DND-41 (cell line): ENCODE measurements around the gene SYNE1.

Experiments
- ATAC-seq: fragments of 200-7000 bp; cut with Tn5 transposase; 3 replicates; pipeline ENCODE4 v1.9.1; 2021; ENCODE audit warnings: low read depth; ENCODE audit not compliant: insufficient read depth
- DNase-seq: peaks from one replicate; pipeline ENCODE4 v3.0.0-alpha.2; 2020
- H2AFZ ChIP-seq: 2 replicates; pipeline ENCODE4 v1.6.0; 2012; ENCODE audit warnings: low read depth, low read length
- H3K27ac ChIP-seq: 2 replicates; pipeline ENCODE4 v1.5.1; 2012; ENCODE audit warnings: low read length, inconsistent platforms
- H3K27me3 ChIP-seq: fragments of 200-600 bp; sonication (generic); 2 replicates; pipeline ENCODE4 v1.6.0; 2012; ENCODE audit warnings: low read length, mild to moderate bottlenecking, inconsistent platforms; ENCODE audit not compliant: insufficient read depth, poor library complexity
- H3K36me3 ChIP-seq: 2 replicates; pipeline ENCODE4 v1.5.1; 2012; ENCODE audit warnings: low read length, inconsistent platforms; ENCODE audit not compliant: insufficient read depth
- H3K4me1 ChIP-seq: 2 replicates; pipeline ENCODE4 v1.5.1; 2012; ENCODE audit warnings: mild to moderate bottlenecking, low read length; ENCODE audit not compliant: insufficient read depth
- H3K4me2 ChIP-seq: 2 replicates; pipeline ENCODE4 v1.6.0; 2012; ENCODE audit warnings: mild to moderate bottlenecking, moderate library complexity, low read length, inconsistent platforms; ENCODE audit not compliant: insufficient read depth
- H3K4me3 ChIP-seq, 2 experiments: fragments of 200-600 bp in 1 of 2; shearing (Covaris generic) in 1 of 2; 2 replicates each; pipeline ENCODE4 v1.5.1; 2012 to 2016; ENCODE audit warnings: inconsistent platforms in 2 of 2, low read length in 2 of 2, mild to moderate bottlenecking in 2 of 2, low read depth in 1 of 2, moderate library complexity in 1 of 2
- H3K79me2 ChIP-seq: 2 replicates; pipeline ENCODE4 v1.6.0; 2012; ENCODE audit warnings: low read length, inconsistent platforms; ENCODE audit not compliant: insufficient read depth
- H3K9ac ChIP-seq: 2 replicates; pipeline ENCODE4 v1.6.0; 2012; ENCODE audit warnings: low read depth, mild to moderate bottlenecking, inconsistent platforms, low read length, moderate library complexity
- H3K9me3 ChIP-seq: 2 replicates; pipeline ENCODE4 v1.5.1; 2012; ENCODE audit warnings: low read length, moderate library complexity, mild to moderate bottlenecking, inconsistent platforms; ENCODE audit not compliant: insufficient read depth, severe bottlenecking
- H4K20me1 ChIP-seq: 2 replicates; pipeline ENCODE4 v1.6.0; 2012; ENCODE audit warnings: low read length; ENCODE audit not compliant: insufficient read depth
- EZH2 ChIP-seq: IDR thresholded peaks from 3 replicates; pipeline ENCODE4 v1.6.1; 2012; ENCODE audit warnings: borderline replicate concordance, low read depth, mild to moderate bottlenecking, moderate library complexity, low read length, inconsistent platforms; ENCODE audit not compliant: severe bottlenecking
- TF ChIP-seq, protein P1 (sequence below): IDR thresholded peaks from 2 replicates; pipeline ENCODE4 v1.5.1; 2012; ENCODE audit warnings: borderline replicate concordance, low read length, moderate library complexity, mild to moderate bottlenecking; ENCODE audit not compliant: poor library complexity, severe bottlenecking; ENCODE audit errors: extremely low read depth

SYNE1 gene

GRCh38 chr6:152220786-152221185 lies 416.4 kb downstream of the SYNE1 start:
- Histone ChIP-seq H3K27ac (no peak overlapping the region), H3K4me1 (no peaks in the 10 kb centered on the region), H3K9ac (no peak overlapping the region), H3K4me3 (no peak overlapping the region), H3K27me3 (no peaks in the 10 kb centered on the region), H4K20me1 (no peaks in the 10 kb centered on the region), H3K79me2 (no peaks in the 10 kb centered on the region), H2AFZ (no peak overlapping the region), H3K4me2 (no peak overlapping the region), H3K9me3 (peaks cover 18% of the 10 kb centered on the region), H3K36me3 (peaks cover 66% of the 10 kb centered on the region)
- no peak for DNase-seq
- TF ChIP-seq, protein P1, sequence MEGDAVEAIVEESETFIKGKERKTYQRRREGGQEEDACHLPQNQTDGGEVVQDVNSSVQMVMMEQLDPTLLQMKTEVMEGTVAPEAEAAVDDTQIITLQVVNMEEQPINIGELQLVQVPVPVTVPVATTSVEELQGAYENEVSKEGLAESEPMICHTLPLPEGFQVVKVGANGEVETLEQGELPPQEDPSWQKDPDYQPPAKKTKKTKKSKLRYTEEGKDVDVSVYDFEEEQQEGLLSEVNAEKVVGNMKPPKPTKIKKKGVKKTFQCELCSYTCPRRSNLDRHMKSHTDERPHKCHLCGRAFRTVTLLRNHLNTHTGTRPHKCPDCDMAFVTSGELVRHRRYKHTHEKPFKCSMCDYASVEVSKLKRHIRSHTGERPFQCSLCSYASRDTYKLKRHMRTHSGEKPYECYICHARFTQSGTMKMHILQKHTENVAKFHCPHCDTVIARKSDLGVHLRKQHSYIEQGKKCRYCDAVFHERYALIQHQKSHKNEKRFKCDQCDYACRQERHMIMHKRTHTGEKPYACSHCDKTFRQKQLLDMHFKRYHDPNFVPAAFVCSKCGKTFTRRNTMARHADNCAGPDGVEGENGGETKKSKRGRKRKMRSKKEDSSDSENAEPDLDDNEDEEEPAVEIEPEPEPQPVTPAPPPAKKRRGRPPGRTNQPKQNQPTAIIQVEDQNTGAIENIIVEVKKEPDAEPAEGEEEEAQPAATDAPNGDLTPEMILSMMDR = no peak
- no peak for TF ChIP-seq EZH2
- ATAC-seq = no peak

DNA sequence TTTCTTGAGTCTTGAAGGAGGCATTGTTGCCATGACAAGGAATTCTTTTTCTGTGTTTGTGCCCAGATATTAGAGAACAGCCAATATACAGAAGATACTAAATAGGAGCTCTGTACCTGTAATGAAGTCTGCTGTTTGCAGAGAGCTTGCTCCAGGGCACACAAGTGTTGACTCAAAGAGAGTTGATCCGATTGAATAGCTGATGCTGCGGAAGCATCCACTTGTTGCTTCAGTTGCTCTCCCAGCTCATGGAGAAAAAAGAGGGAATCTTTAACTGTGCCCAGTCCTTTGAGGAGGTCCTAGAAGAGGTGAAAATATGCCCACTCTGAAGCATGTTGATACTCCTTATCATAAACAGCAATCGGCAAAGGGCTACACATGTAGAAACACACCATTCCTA lies 418.3 kb downstream of the SYNE1 start:
- no peak overlapping the region for H2AFZ ChIP-seq
- no peaks in the 10 kb centered on the region for H4K20me1 ChIP-seq
- TF ChIP-seq, protein P1 = no peak
- TF ChIP-seq EZH2 = no peak
- H3K4me3 ChIP-seq = no peak overlapping the region
- H3K4me2 ChIP-seq = no peak overlapping the region
- no peak for DNase-seq
- no peaks in the 10 kb centered on the region for H3K27me3 ChIP-seq
- no peak overlapping the region for H3K9ac ChIP-seq
- peaks cover 63% of the 10 kb centered on the region for H3K36me3 ChIP-seq
- H3K9me3 ChIP-seq = peaks cover 18% of the 10 kb centered on the region
- no peak overlapping the region for H3K27ac ChIP-seq
- ATAC-seq = no peak
- H3K4me1 ChIP-seq = no peaks in the 10 kb centered on the region
- no peaks in the 10 kb centered on the region for H3K79me2 ChIP-seq

GRCh38 chr6:152212437-152212836 lies 424.7 kb downstream of the SYNE1 start:
- Histone ChIP-seq H3K9me3 (no peaks in the 10 kb centered on the region), H3K36me3 (peaks cover 39% of the 10 kb centered on the region), H3K27me3 (no peaks in the 10 kb centered on the region), H4K20me1 (no peaks in the 10 kb centered on the region), H3K4me2 (no peak overlapping the region), H3K4me3 (no peak overlapping the region), H3K9ac (no peak overlapping the region), H3K4me1 (no peaks in the 10 kb centered on the region), H3K27ac (no peak overlapping the region), H3K79me2 (no peaks in the 10 kb centered on the region), H2AFZ (no peak overlapping the region)
- no peak for TF ChIP-seq EZH2
- TF ChIP-seq, protein P1 = no peak
- DNase-seq (no peak), ATAC-seq (no peak)

DNA sequence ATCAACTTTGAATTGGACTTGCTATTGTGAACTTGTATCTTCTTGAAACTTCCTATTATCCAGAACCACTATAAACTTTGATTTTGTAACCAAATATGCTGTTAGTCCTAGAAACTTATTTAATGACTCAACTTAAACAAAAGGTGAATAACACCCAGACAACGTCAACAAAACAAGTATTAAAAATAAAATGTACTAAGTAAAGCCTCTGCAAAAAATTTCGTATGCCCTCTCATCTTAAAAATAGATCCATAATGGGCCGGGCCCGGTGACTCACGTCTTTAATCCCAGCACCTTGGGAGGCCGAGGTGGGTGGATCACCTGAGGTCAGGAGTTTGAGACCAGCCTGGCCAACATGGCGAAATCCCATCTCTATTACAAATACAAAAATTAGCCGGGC lies 428.0 kb downstream of the SYNE1 start:
- Histone ChIP-seq H3K27ac (no peak overlapping the region), H3K79me2 (no peaks in the 10 kb centered on the region), H3K4me1 (no peaks in the 10 kb centered on the region), H3K4me2 (no peak overlapping the region), H2AFZ (no peak overlapping the region), H3K9me3 (no peaks in the 10 kb centered on the region), H4K20me1 (no peaks in the 10 kb centered on the region), H3K36me3 (peaks cover 50% of the 10 kb centered on the region; the same call in 1 of the 2 replicates), H3K4me3 (no peak overlapping the region), H3K9ac (no peak overlapping the region), H3K27me3 (no peaks in the 10 kb centered on the region)
- no peak for DNase-seq
- no peak for ATAC-seq
- TF ChIP-seq, protein P1 = no peak
- no peak for TF ChIP-seq EZH2
